ENCODE measurements around the gene LDB3. TPM values are rescaled to one million over a fixed set of nuclear protein-coding genes. Genes with fewer than 3 reads are reported as not detected.

Gene LDB3
- total RNA-seq, 2 experiments from 2014 or later, result 0.07 to 0.09 TPM

DNA sequence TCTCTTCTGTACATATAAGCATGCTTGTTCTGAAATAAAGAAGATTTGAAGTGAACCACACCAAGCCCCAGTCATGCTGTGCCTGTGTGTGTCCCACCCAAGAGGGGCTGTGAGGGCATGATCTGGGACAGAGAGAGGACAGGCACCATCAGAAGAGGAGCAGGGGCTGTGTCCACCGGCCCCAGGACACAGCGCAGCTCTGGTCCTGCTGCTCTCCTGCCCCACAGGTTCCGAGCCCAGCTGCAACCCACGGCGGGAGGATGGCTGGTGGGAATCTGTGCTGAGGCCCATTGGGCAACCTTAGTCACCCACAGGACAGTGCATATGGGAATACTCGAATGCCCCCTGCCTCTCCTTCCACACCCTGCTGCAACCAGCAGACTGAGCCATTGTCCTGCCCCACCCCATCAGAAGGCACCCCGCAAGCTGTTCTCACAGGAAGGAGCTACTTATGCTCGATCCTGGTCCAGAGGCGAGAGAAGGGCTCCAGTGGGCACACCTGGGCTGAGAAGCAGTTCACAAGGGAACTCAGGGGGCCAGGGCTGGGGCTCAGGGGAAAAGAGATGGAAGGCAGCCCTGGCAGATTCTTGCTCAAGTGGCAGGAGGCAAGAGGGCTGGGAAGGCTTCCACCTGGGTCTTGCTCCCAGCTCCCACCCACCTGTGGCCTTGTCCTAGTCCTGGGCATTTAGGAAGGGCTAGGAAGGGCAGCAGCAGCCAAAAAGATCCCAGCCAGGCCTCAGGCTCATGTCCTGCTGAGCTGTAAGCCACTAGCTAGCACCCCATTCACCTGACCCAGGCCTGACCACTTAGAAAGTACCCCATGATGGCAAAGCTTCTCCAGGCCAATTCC lies 31.9 kb downstream of the LDB3 start:
- no peak overlapping the region for H3K27ac Mint-ChIP-seq
- ATAC-seq (no peak), DNase-seq (no peak)
- no peaks in the 10 kb centered on the region for H3K4me1 Mint-ChIP-seq (ENCODE audit: low read depth)
- intact Hi-C loops (cut with micrococcal nuclease), result no loop called here
- no peaks in the 10 kb centered on the region for H3K27me3 Mint-ChIP-seq
- no peaks in the 10 kb centered on the region for H3K9me3 Mint-ChIP-seq
- ChIA-PET CTCF (interaction anchor here (1.3 kb wide), 1 partner anchor 207 kb away, joined by 3 read pairs; no protein-coding TSS in a partner anchor), POLR2A (interaction anchor here (1.1 kb wide), 1 partner anchor 11 kb away, joined by 3 read pairs; no protein-coding TSS in a partner anchor)
- no peaks in the 10 kb centered on the region for H3K36me3 Mint-ChIP-seq (ENCODE audit: low read depth)
- H3K4me3 Mint-ChIP-seq, result no peak overlapping the region
- TF ChIP-seq, protein P1, sequence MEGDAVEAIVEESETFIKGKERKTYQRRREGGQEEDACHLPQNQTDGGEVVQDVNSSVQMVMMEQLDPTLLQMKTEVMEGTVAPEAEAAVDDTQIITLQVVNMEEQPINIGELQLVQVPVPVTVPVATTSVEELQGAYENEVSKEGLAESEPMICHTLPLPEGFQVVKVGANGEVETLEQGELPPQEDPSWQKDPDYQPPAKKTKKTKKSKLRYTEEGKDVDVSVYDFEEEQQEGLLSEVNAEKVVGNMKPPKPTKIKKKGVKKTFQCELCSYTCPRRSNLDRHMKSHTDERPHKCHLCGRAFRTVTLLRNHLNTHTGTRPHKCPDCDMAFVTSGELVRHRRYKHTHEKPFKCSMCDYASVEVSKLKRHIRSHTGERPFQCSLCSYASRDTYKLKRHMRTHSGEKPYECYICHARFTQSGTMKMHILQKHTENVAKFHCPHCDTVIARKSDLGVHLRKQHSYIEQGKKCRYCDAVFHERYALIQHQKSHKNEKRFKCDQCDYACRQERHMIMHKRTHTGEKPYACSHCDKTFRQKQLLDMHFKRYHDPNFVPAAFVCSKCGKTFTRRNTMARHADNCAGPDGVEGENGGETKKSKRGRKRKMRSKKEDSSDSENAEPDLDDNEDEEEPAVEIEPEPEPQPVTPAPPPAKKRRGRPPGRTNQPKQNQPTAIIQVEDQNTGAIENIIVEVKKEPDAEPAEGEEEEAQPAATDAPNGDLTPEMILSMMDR (IDR thresholded peaks at IDR 0.05), result no peak

DNA sequence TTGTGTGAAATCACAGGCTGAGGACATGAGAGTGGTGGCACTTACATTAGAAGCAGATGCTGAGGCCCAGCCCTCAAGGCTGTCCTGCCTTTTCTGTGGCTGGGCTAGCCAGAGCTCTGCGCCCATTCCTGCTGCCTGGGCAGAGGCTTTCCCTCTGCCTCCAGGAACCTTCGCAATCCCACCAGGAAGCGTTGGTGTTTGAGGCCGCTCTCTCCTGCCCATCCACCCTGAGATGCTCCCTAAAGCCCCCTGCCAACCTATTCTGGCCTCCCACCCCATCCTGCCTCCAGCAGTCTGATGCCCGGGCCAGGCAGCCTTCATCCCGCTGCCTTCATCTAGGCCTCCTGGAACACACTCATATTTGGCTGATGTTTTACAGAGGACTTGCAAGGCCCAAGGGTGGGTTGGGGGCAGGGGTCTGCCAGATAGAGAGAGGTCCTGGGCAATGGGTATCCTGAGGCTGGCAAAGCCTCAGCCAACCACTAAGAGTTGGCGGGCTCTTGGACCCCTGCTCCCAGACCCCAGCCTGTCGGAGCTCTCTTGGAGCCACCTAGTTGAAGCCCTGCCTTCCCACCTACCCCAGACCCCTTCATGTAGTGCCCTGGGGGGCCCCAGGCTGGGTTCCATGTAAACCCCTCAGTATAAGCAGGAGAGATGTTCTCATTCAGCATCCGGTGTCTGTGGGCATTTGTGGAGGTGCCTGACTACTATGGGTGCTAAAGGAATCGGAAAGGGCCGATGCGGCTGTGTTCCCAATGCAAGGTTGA lies 32.7 kb downstream of the LDB3 start:
- DNase-seq, result no peak
- TF ChIP-seq, protein P1 (IDR thresholded peaks at IDR 0.05), result no peak
- Mint-ChIP-seq H3K36me3 (ENCODE audit: low read depth) (no peaks in the 10 kb centered on the region), H3K4me1 (ENCODE audit: low read depth) (no peaks in the 10 kb centered on the region), H3K4me3 (no peak overlapping the region), H3K27ac (no peak overlapping the region), H3K27me3 (no peaks in the 10 kb centered on the region), H3K9me3 (no peaks in the 10 kb centered on the region)
- ATAC-seq, result no peak
- ChIA-PET CTCF (interaction anchor here (1.3 kb wide), 1 partner anchor 207 kb away, joined by 3 read pairs; no protein-coding TSS in a partner anchor), POLR2A (interaction anchor here (1.1 kb wide), 1 partner anchor 10 kb away, joined by 3 read pairs; no protein-coding TSS in a partner anchor)
- intact Hi-C loops (cut with micrococcal nuclease), result no loop called here

DNA sequence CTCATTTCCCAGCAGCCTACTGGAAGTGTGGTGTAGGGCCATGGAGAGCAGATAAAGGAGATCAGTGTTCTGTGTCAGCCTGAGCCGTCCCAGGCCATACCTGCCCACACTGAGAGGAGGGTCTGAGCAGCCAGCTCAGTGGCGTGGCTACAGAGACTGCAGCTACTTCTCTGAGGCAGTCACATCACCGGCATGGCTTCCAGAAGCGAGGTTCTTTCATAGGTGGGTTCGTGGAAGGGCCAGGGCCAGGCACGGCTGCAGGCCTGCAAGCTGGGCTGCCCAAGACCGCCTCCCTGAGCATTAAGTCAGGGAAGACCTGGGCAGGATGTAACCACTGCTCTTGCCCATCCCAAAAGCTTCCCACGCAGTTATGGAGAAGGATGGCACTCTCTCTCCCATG lies 34.9 kb downstream of the LDB3 start:
- POLR2A ChIA-PET, result no interaction called here
- CTCF ChIA-PET, result interaction anchor here (0.8 to 2.4 kb wide), 3 partner anchors 10 to 196 kb away, joined by 3 to 12 read pairs (median 4); no protein-coding TSS in a partner anchor
- Mint-ChIP-seq H3K4me3 (no peak overlapping the region), H3K27me3 (no peaks in the 10 kb centered on the region), H3K27ac (no peak overlapping the region), H3K9me3 (no peaks in the 10 kb centered on the region), H3K36me3 (ENCODE audit: low read depth) (no peaks in the 10 kb centered on the region), H3K4me1 (ENCODE audit: low read depth) (no peaks in the 10 kb centered on the region)
- DNase-seq (no peak), ATAC-seq (no peak)
- intact Hi-C loops (cut with micrococcal nuclease), result no loop called here
- TF ChIP-seq, protein P1 (IDR thresholded peaks at IDR 0.05), result no peak

DNA sequence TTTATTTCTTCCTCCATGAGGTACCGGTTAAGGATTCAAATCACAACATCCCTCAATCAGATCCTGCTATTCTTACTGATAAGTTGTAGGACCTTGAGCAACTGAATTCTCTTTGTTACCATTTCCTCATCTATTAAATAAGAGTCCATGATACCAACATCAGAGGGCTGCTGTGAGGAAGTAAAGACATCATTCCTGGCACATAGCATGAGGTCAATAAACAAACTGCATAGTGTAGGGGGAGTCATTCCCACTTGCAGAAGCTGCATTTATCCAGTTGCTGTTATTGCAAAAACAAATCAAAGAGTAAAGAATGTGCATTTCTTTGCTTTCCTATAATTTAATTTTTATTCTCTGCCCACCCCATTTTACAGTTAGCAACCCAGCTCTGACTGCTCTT lies 36.8 kb downstream of the LDB3 start:
- ChIA-PET POLR2A (no interaction called here), CTCF (no interaction called here)
- Mint-ChIP-seq H3K4me3 (no peak overlapping the region), H3K9me3 (no peaks in the 10 kb centered on the region), H3K27me3 (no peaks in the 10 kb centered on the region), H3K4me1 (ENCODE audit: low read depth) (peaks cover 3% of the 10 kb centered on the region), H3K36me3 (ENCODE audit: low read depth) (no peaks in the 10 kb centered on the region), H3K27ac (no peak overlapping the region)
- ATAC-seq (no peak), DNase-seq (no peak)
- intact Hi-C loops (cut with micrococcal nuclease), result no loop called here
- TF ChIP-seq, protein P1 (IDR thresholded peaks at IDR 0.05), result no peak

DNA sequence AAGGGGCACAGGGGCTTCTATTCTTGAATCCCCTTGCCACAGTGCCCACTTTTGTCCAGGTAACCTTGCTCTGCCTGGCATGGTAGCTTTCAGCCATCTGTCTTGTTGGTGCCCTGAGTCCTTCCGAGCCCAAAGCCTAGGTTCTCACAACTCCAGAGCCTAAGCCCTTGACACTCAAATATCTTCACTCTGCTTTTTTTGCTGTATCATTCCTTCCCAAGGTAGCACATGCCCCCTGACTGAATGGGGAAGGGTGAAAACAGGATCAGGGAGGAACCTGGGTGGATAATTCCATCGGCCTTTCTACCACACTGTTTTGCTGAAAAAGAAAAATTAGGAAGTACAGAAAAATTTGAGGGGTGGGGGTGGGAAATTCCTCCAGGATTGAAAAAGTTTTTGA lies 37.6 kb downstream of the LDB3 start:
- DNase-seq (no peak), ATAC-seq (no peak)
- Mint-ChIP-seq H3K27ac (no peak overlapping the region), H3K9me3 (no peaks in the 10 kb centered on the region), H3K36me3 (ENCODE audit: low read depth) (no peaks in the 10 kb centered on the region), H3K4me1 (ENCODE audit: low read depth) (peaks cover 8% of the 10 kb centered on the region), H3K4me3 (no peak overlapping the region), H3K27me3 (no peaks in the 10 kb centered on the region)
- TF ChIP-seq, protein P1 (IDR thresholded peaks at IDR 0.05), result no peak
- intact Hi-C loops (cut with micrococcal nuclease), result no loop called here
- POLR2A ChIA-PET, result no interaction called here
- CTCF ChIA-PET, result no interaction called here

Data from activated CD8-positive, alpha-beta T cell treated with anti-CD3 and anti-CD28 coated beads for 36 hours (primary cell).